ENCODE results near the gene AKT3. TPM values are rescaled to one million over a fixed set of nuclear protein-coding genes. Genes with fewer than 3 reads are reported as not detected.
A peak's percentile ranks its signal among the peaks of the same experiment; 100 is the strongest.

AKT3 gene
- total and polyA plus RNA-seq, 2 of the 8 experiments (the other 6 are each of a cell fraction or from before 2014, with no cell fraction given) = 6.0 to 36.4 TPM

- Histone ChIP-seq H2BK5ac (ENCODE audit: low read depth, low read length) (peak overlapping the region; percentile 72; the same call in 1 of the 2 replicates), H3K9me3 (ENCODE audit: insufficient read depth in 2 of 2, low read depth in 1 of 2, low read length in 1 of 2) (no peaks in the 10 kb centered on the region; a peak in 1 of 4 replicates), H3K79me2 (ENCODE audit: control insufficient read depth in 1 of 2, insufficient read depth in 2 of 2, low read length in 2 of 2) (no peaks in the 10 kb centered on the region), H3K18ac (ENCODE audit: extremely low read depth, low read length) (peak overlapping the region; percentile 78), H2BK12ac (ENCODE audit: low read depth, low read length) (peak overlapping the region; percentile 55; the same call in 1 of the 2 replicates), H2BK20ac (ENCODE audit: low read length) (no peak overlapping the region), H3K4me1 (replicated peaks in 1 of 4; ENCODE audit: control insufficient read depth in 3 of 4, insufficient read depth in 4 of 4, low read length in 3 of 4) (peaks cover 21 to 49% (median 40%) of the 10 kb centered on the region in 4 experiments), H3K79me1 (ENCODE audit: low read depth, low read length) (no peaks in the 10 kb centered on the region), H3K36me3 (ENCODE audit: control insufficient read depth in 2 of 4, insufficient read depth in 4 of 4, low read length in 3 of 4) (no peaks in the 10 kb centered on the region), H3K14ac (ENCODE audit: insufficient read length) (no peak overlapping the region), H3K56ac (replicated peaks; ENCODE audit: insufficient read length, low read depth, low read length) (no peak overlapping the region), H3K27me3 (replicated peaks in 1 of 4; ENCODE audit: control insufficient read depth in 3 of 4, extremely low read depth in 1 of 4, insufficient read depth in 3 of 4, low read length in 3 of 4) (peaks cover 0 to 3% (median 1%) of the 10 kb centered on the region in 4 experiments; a peak in 3 of 7 replicates), H2BK15ac (ENCODE audit: low read length) (peak overlapping the region; percentile 21; the same call in 1 of the 2 replicates), H3K23ac (ENCODE audit: insufficient read length) (no peak overlapping the region), H3K4ac (replicated peaks; ENCODE audit: insufficient read length, low read depth, low read length) (peak overlapping the region; percentile 80), H3K4me3 (ENCODE audit: extremely low read depth in 1 of 4, insufficient read depth in 2 of 4, low read depth in 3 of 4, low read length in 4 of 4) (no peak overlapping the region), H2AFZ (ENCODE audit: low read length) (no peak overlapping the region), H2AK5ac (ENCODE audit: low read depth, low read length) (no peak overlapping the region), H4K5ac (ENCODE audit: insufficient read length, low read depth, low read length) (no peak overlapping the region), H3K4me2 (ENCODE audit: insufficient read depth in 1 of 2, low read depth in 2 of 2, low read length in 2 of 2) (no peak overlapping the region), H2BK120ac (replicated peaks; ENCODE audit: low read depth, low read length) (no peak overlapping the region), H4K20me1 (replicated peaks in 1 of 2; ENCODE audit: control insufficient read depth in 1 of 2, insufficient read depth in 2 of 2, low read length in 2 of 2) (no peaks in the 10 kb centered on the region), H3K23me2 (ENCODE audit: low read depth, low read length) (peaks cover 6% of the 10 kb centered on the region), H3K27ac (ENCODE audit: low read depth, low read length) (no peak overlapping the region), H4K91ac (replicated peaks; ENCODE audit: insufficient read length, low read length) (peak overlapping the region; percentile 66), H3K9ac (replicated peaks in 1 of 4; ENCODE audit: extremely low read depth in 1 of 4, low read depth in 3 of 4, low read length in 3 of 4) (no peak overlapping the region), H4K8ac (ENCODE audit: extremely low read depth, insufficient read depth, low read length) (no peak overlapping the region)
- ChIA-PET CTCF (ENCODE audit: partially characterized antibody) (interaction anchor here (0.5 to 1.7 kb wide), 3 partner anchors 11 to 40 kb away, joined by 3 to 7 read pairs (median 3); no protein-coding TSS in a partner anchor), POLR2A (ENCODE audit: partially characterized antibody) (no interaction called here)
- WGBS, 2 experiments (ENCODE audit: extremely low coverage in 1 of 2, insufficient coverage in 1 of 2, insufficient read length in 1 of 2, insufficient replicate concordance in 2 of 2, low coverage in 1 of 2, low lambda C conversion rate in 2 of 2, missing lambda C conversion rate in 1 of 2) = 89% methylated on average over 18 of the region's 40 CpGs; no CpG with 5 or more reads in 1 of the 2 experiments
- FAIRE-seq (no peak), DNase-seq (ENCODE audit: low read depth in 1 of 2, low spot score in 2 of 2) (no peak)
- TF ChIP-seq TAF1 (IDR thresholded peaks at IDR 0.05; ENCODE audit: low read depth, low read length) = no peak
- TF ChIP-seq, protein P1, sequence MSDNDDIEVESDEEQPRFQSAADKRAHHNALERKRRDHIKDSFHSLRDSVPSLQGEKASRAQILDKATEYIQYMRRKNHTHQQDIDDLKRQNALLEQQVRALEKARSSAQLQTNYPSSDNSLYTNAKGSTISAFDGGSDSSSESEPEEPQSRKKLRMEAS (IDR thresholded peaks at IDR 0.05) = no peak
- no peak for TF ChIP-seq CEBPB (IDR thresholded peaks at IDR 0.05; ENCODE audit: low read depth, low read length)
- TF ChIP-seq CHD2 (IDR thresholded peaks at IDR 0.05; ENCODE audit: low read length) = no peak
- TF ChIP-seq MAFK (IDR thresholded peaks at IDR 0.05; ENCODE audit: low read depth, low read length) = no peak
- TF ChIP-seq TCF12 (IDR thresholded peaks at IDR 0.05; ENCODE audit: low read depth, low read length) = no peak
- TF ChIP-seq TEAD4 (IDR thresholded peaks at IDR 0.05; ENCODE audit: low read depth, low read length) = no peak
- TF ChIP-seq, protein P2, sequence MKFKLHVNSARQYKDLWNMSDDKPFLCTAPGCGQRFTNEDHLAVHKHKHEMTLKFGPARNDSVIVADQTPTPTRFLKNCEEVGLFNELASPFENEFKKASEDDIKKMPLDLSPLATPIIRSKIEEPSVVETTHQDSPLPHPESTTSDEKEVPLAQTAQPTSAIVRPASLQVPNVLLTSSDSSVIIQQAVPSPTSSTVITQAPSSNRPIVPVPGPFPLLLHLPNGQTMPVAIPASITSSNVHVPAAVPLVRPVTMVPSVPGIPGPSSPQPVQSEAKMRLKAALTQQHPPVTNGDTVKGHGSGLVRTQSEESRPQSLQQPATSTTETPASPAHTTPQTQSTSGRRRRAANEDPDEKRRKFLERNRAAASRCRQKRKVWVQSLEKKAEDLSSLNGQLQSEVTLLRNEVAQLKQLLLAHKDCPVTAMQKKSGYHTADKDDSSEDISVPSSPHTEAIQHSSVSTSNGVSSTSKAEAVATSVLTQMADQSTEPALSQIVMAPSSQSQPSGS (IDR thresholded peaks at IDR 0.05; ENCODE audit: low read length) = no peak
- TF ChIP-seq GTF2F1 (IDR thresholded peaks at IDR 0.05; ENCODE audit: borderline replicate concordance, low read depth, low read length) = no peak
Measured at GRCh38 chr1:243487649-243488227, 362.3 kb downstream of the AKT3 start.

Measured in H1 (cell line).